Measurements from ENCODE around the gene ZDHHC20.

ZDHHC20 gene

DNA sequence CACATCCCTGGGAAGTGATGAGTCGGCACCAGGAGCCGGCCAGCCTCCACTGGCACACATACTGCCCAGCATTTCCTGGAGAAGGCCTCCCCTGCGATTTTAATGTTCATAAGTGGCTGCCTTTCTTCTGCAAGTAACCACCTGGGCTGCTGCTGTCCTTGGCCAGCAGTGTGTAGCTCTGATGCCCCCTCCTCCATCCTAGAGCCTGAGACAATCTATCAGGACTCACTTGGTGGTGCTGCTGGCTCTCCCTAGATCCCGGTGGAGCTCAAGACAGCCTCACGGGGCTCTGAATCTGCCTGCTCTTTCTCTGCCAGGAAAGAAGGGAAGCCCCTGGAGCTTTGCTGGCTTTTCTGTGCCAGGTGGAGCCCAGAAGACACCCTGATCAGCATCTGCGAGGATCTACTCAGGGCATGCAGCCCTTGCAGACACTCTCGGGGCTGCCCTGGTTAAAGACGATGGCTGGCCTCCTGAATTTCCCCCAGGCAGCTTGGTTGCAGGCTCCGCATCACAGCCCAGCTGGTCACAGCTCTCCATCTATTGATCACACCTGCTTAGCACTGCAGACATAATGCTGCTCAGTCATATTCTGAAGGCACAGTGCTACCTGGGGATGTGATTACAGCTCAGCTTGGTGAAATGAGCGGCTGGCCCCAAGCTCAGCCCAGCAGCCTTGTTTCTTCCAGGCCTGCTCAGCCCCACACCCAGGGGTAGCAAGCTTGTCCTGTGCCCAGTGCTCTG is 122.3 kb downstream of the ZDHHC20 start:
- H3K4me3 Mint-ChIP-seq = no peak overlapping the region
- no peaks in the 10 kb centered on the region for H3K27me3 Mint-ChIP-seq (ENCODE audit: low read depth)
- peaks cover 4% of the 10 kb centered on the region for H3K4me1 Mint-ChIP-seq (ENCODE audit: low read depth)
- no peaks in the 10 kb centered on the region for H3K9me3 Mint-ChIP-seq
- peaks cover 5% of the 10 kb centered on the region for H3K36me3 Mint-ChIP-seq (ENCODE audit: low read depth)
- H3K27ac Mint-ChIP-seq = no peak overlapping the region

- Mint-ChIP-seq H3K9me3 (no peaks in the 10 kb centered on the region), H3K36me3 (ENCODE audit: low read depth) (peaks cover 15% of the 10 kb centered on the region), H3K27ac (no peak overlapping the region), H3K4me3 (no peak overlapping the region), H3K27me3 (ENCODE audit: low read depth) (no peaks in the 10 kb centered on the region), H3K4me1 (ENCODE audit: low read depth) (peaks cover 27% of the 10 kb centered on the region)
These were observed 125.9 kb downstream of the ZDHHC20 start for GRCh38 chr13:21333186-21333585.

GRCh38 chr13:21330126-21330861 is 128.8 kb downstream of the ZDHHC20 start:
- Mint-ChIP-seq H3K4me1 (ENCODE audit: low read depth) (peaks cover 31% of the 10 kb centered on the region), H3K36me3 (ENCODE audit: low read depth) (peaks cover 19% of the 10 kb centered on the region), H3K9me3 (no peaks in the 10 kb centered on the region), H3K27ac (peak overlapping the region; percentile 71), H3K27me3 (ENCODE audit: low read depth) (no peaks in the 10 kb centered on the region), H3K4me3 (peak overlapping the region; percentile 22)

- H3K9me3 Mint-ChIP-seq = no peaks in the 10 kb centered on the region
- H3K27ac Mint-ChIP-seq = peak overlapping the region; percentile 74
- peaks cover 35% of the 10 kb centered on the region for H3K4me1 Mint-ChIP-seq (ENCODE audit: low read depth)
- H3K27me3 Mint-ChIP-seq (ENCODE audit: low read depth) = no peaks in the 10 kb centered on the region
- H3K4me3 Mint-ChIP-seq = no peak overlapping the region
- H3K36me3 Mint-ChIP-seq (ENCODE audit: low read depth) = peaks cover 16% of the 10 kb centered on the region
These were observed 130.1 kb downstream of the ZDHHC20 start for GRCh38 chr13:21328836-21329477.

DNA sequence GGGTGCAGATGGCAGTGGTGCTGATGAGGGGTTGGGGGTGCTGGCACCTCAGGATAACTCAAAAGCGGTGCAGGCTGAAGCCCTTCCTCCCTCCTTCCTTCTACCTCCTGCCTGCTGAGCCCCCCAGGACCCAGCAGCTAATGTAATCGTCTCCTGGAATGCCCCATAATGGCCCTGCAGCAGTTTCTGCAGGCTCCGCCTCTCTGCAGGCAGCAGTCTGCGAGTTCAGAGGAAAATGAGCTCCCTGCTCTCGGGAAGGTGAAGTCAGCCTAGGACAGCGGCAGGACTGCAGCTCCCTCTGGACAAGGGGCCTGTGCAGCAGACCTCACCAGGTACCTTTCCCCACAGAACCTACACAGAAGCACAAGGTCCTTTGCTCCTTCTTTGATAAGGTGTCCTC is 130.9 kb downstream of the ZDHHC20 start:
- H3K4me1 Mint-ChIP-seq (ENCODE audit: low read depth) = peaks cover 35% of the 10 kb centered on the region
- no peaks in the 10 kb centered on the region for H3K27me3 Mint-ChIP-seq (ENCODE audit: low read depth)
- H3K4me3 Mint-ChIP-seq = no peak overlapping the region
- H3K36me3 Mint-ChIP-seq (ENCODE audit: low read depth) = peaks cover 15% of the 10 kb centered on the region
- H3K9me3 Mint-ChIP-seq = no peaks in the 10 kb centered on the region
- no peak overlapping the region for H3K27ac Mint-ChIP-seq

DNA sequence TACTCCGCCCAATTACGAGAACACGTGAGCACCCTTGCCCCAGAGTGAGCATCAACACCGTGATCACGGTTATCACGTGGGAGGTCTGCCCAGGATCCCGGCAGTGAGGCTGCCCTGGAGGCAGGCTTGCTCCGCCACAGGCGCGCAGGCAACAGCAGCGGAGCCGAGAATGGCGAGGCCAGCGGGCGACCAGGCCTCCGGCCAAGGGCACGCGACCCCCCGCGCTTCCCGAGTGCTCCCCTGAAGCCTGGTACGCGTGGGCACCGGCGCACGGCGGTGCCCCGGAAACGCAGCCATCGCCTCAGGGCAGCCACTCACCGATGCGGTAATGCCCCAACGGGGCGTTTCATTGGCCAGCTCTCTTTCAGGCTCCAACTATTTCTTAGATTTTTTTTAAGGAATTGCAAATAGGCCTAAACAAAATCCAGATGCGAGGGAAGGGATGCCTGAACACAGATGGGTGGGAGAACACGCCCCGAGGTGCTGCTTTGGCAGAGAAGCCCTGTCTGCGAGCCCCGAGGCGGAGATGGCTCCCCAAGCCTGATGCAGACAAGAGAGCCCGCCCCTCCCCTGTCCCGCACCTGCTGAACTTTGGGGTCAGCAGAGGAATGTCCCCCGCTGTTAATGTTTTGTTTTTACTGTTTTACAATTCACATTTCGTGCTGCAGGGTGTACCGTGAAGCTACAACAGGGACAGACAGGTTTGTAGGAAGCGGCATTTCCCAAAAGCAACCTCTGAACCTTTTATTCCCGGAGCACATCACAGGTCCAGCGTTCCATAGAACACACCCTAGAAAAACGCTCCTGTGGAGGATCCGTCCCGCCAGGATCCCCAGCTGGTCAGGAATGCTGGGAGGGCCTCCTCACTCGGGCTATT is 132.7 kb downstream of the ZDHHC20 start:
- H3K27ac Mint-ChIP-seq = no peak overlapping the region

DNA sequence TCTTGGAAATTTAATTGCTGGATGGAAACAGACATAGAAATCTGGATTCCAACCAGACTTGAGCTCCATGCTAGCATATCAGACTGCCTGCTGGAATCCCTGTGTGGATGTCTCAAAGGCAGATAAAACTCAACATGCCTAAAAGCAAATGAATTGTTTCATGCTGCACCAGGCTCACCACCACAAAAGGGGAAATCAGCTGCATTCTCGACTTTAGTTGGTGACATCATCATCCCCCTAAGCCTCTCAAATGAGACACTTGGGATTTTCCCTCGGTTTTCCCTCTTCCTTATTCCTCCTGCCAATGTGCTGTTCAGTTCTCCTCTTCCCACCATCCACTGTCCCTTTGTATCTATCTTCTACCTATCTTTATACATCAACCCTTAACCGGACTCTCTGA is 134.3 kb downstream of the ZDHHC20 start:
- H3K36me3 Mint-ChIP-seq (ENCODE audit: low read depth) = peaks cover 12% of the 10 kb centered on the region
- peaks cover 21% of the 10 kb centered on the region for H3K4me1 Mint-ChIP-seq (ENCODE audit: low read depth)
- H3K4me3 Mint-ChIP-seq = no peak overlapping the region
- no peak overlapping the region for H3K27ac Mint-ChIP-seq
- H3K27me3 Mint-ChIP-seq (ENCODE audit: low read depth) = no peaks in the 10 kb centered on the region
- no peaks in the 10 kb centered on the region for H3K9me3 Mint-ChIP-seq

More for the DNA sequence above, 132.7 kb downstream of the ZDHHC20 start:
- peaks cover 35% of the 10 kb centered on the region for H3K4me1 Mint-ChIP-seq (ENCODE audit: low read depth)
- H3K4me3 Mint-ChIP-seq = no peak overlapping the region
- H3K27me3 Mint-ChIP-seq (ENCODE audit: low read depth) = no peaks in the 10 kb centered on the region
- H3K36me3 Mint-ChIP-seq (ENCODE audit: low read depth) = peaks cover 12% of the 10 kb centered on the region
- H3K9me3 Mint-ChIP-seq = no peaks in the 10 kb centered on the region

DNA sequence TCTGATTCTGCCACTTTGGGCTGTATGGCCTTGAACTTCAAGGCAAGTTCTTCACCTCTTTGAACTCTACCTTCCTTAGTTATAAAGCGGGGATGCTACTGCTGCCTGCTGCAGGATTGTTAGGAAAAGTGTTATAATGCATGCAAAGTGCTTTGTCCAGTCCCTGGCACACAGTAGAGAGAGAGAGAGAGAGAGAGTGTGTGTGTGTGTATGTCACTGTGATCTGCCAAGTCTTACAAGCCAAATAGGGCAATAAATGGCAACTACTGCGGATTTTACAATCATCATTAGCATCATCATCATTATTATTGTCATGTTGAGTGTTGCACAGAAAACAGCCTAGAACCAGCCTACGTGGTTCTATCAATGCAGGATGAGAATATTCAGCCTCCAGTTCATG is 136.1 kb downstream of the ZDHHC20 start:
- peaks cover 8% of the 10 kb centered on the region for H3K4me1 Mint-ChIP-seq (ENCODE audit: low read depth)
- no peaks in the 10 kb centered on the region for H3K27me3 Mint-ChIP-seq (ENCODE audit: low read depth)
- peaks cover 3% of the 10 kb centered on the region for H3K9me3 Mint-ChIP-seq
- H3K27ac Mint-ChIP-seq = no peak overlapping the region
- no peak overlapping the region for H3K4me3 Mint-ChIP-seq
- peaks cover 11% of the 10 kb centered on the region for H3K36me3 Mint-ChIP-seq (ENCODE audit: low read depth)

Data from T-helper 1 cell treated with Interleukin-12 subunit alpha and Interleukin-12 subunit beta and Interleukin-4 antibody, amounts not matched to agents 30 μg/mL and 1 μg/mL, for 36 hours (primary cell).